WTC11 (cell line): ENCODE results near the gene RNF150. TPM values are rescaled to one million over a fixed set of nuclear protein-coding genes. Genes with fewer than 3 reads are reported as not detected.

Experiments
- ATAC-seq: fragments of 200-7000 bp; cut with Tn5 transposase; 2 replicates; pipeline ENCODE4 v1.10.0; 2021; ENCODE audit warnings: mild to moderate bottlenecking, moderate library complexity
- CTCF ChIA-PET: fragments of 300-600 bp; sonication (Branson Sonifier 250); formaldehyde crosslinking; loops from one replicate; lab custom pipeline; 2021; ENCODE audit warnings: antibody characterized with exemption; lab: Charles Lee
- POLR2A ChIA-PET: fragments of 350-600 bp; sonication (Branson Sonifier 250); formaldehyde crosslinking; loops from one replicate; lab custom pipeline; 2021; ENCODE audit warnings: antibody characterized with exemption; lab: Charles Lee
- DNase-seq: peaks from one replicate; pipeline ENCODE4 v3.0.0; 2021; ENCODE audit warnings: low spot score
- H3K27ac Mint-ChIP-seq: 2 replicates; pipeline ENCODE4 v1.8.0; 2021; ENCODE audit warnings: mixed read lengths
- H3K27me3 Mint-ChIP-seq: 2 replicates; pipeline ENCODE4 v1.8.0; 2021; ENCODE audit warnings: low read depth, mild to moderate bottlenecking, moderate library complexity, mixed read lengths
- H3K36me3 Mint-ChIP-seq: 2 replicates; pipeline ENCODE4 v1.8.0; 2021; ENCODE audit warnings: mixed read lengths
- H3K4me1 Mint-ChIP-seq: 2 replicates; pipeline ENCODE4 v1.8.0; 2022; ENCODE audit warnings: mixed read lengths
- H3K4me3 Mint-ChIP-seq: 2 replicates; pipeline ENCODE4 v1.8.0; 2021; ENCODE audit warnings: mild to moderate bottlenecking, moderate library complexity, mixed read lengths
- H3K9me3 Mint-ChIP-seq: 2 replicates; pipeline ENCODE4 v1.8.0; 2021; ENCODE audit warnings: mixed read lengths
- EMX1 ChIP-seq: fragments of 250-450 bp; sonication (Bioruptor Pico); IDR thresholded peaks from 2 replicates; pipeline ENCODE4 v1.8.0; 2021; ENCODE audit warnings: mild to moderate bottlenecking
- ESRRA ChIP-seq: sonication (generic); formaldehyde crosslinking; IDR thresholded peaks from 2 replicates; pipeline ENCODE4 v1.8.1; 2022; ENCODE audit warnings: mild to moderate bottlenecking, missing genetic modification reagents, borderline replicate concordance
- FOXP1 ChIP-seq: sonication (generic); formaldehyde crosslinking; IDR thresholded peaks from 2 replicates; pipeline ENCODE4 v1.8.0; 2022; ENCODE audit warnings: missing genetic modification reagents, mild to moderate bottlenecking, moderate library complexity, borderline replicate concordance
- NFATC4 ChIP-seq: fragments of 250-450 bp; sonication (Bioruptor Pico); IDR thresholded peaks from 2 replicates; pipeline ENCODE4 v1.9.0; 2021; ENCODE audit warnings: mild to moderate bottlenecking
- RELA ChIP-seq: sonication (generic); formaldehyde crosslinking; IDR thresholded peaks from 2 replicates; pipeline ENCODE4 v1.8.1; 2022; ENCODE audit warnings: missing genetic modification reagents, mild to moderate bottlenecking, borderline replicate concordance
- SMAD3 ChIP-seq: sonication (generic); formaldehyde crosslinking; IDR thresholded peaks from 2 replicates; pipeline ENCODE4 v1.8.0; 2022; ENCODE audit warnings: missing genetic modification reagents, mild to moderate bottlenecking, borderline replicate concordance
- TCF7 ChIP-seq: sonication (generic); formaldehyde crosslinking; IDR thresholded peaks from 2 replicates; pipeline ENCODE4 v1.8.0; 2022; ENCODE audit warnings: mild to moderate bottlenecking, low read depth, missing genetic modification reagents, moderate library complexity
- TEAD1 ChIP-seq: sonication (generic); formaldehyde crosslinking; IDR thresholded peaks from 2 replicates; pipeline ENCODE4 v1.8.0; 2022; ENCODE audit warnings: mild to moderate bottlenecking, missing genetic modification reagents
- ZNF138 ChIP-seq: sonication (generic); formaldehyde crosslinking; conservative IDR thresholded peaks from 2 replicates; pipeline ENCODE4 v1.8.1; 2022; ENCODE audit warnings: mild to moderate bottlenecking, moderate library complexity, missing genetic modification reagents
- ZNF263 ChIP-seq: sonication (generic); formaldehyde crosslinking; IDR thresholded peaks from 2 replicates; pipeline ENCODE4 v1.8.1; 2022; ENCODE audit warnings: low read depth, mild to moderate bottlenecking, moderate library complexity, missing genetic modification reagents
- ZNF671 ChIP-seq: fragments of 250-450 bp; sonication (Bioruptor Pico); IDR thresholded peaks from 2 replicates; pipeline ENCODE4 v1.8.0; 2021; ENCODE audit warnings: mild to moderate bottlenecking
- total RNA-seq: library from RNA; stranded (reverse); gene quantifications from 3 replicates; pipeline ENCODE4 v1.2.3, GENCODE V29; 2021
- TF ChIP-seq, protein P1 (sequence below): sonication (generic); formaldehyde crosslinking; IDR thresholded peaks from 2 replicates; pipeline ENCODE4 v1.8.1; 2023; ENCODE audit warnings: mild to moderate bottlenecking, missing genetic modification reagents, moderate library complexity
- TF ChIP-seq, protein P2 (sequence below): sonication (generic); formaldehyde crosslinking; IDR thresholded peaks from 2 replicates; pipeline ENCODE4 v1.8.0; 2022; ENCODE audit warnings: mild to moderate bottlenecking, missing genetic modification reagents
- TF ChIP-seq, protein P3 (sequence below): sonication (generic); formaldehyde crosslinking; IDR thresholded peaks from 2 replicates; pipeline ENCODE4 v1.8.1; 2022; ENCODE audit warnings: mild to moderate bottlenecking, missing genetic modification reagents, moderate library complexity, borderline replicate concordance
- TF ChIP-seq, protein P4 (sequence below): sonication (generic); formaldehyde crosslinking; IDR thresholded peaks from 2 replicates; pipeline ENCODE4 v1.8.1; 2023; ENCODE audit warnings: mild to moderate bottlenecking, missing genetic modification reagents
- TF ChIP-seq, protein P5 (sequence below): fragments of 250-450 bp; sonication (Bioruptor Pico); IDR thresholded peaks from 2 replicates; pipeline ENCODE4 v2.1.2; 2022; ENCODE audit warnings: mild to moderate bottlenecking, moderate library complexity
- TF ChIP-seq, protein P6 (sequence below): fragments of 200-600 bp; IDR thresholded peaks from 2 replicates; pipeline ENCODE4 v1.8.0; 2022; ENCODE audit warnings: antibody characterized with exemption
- TF ChIP-seq, protein P7 (sequence below): sonication (generic); formaldehyde crosslinking; IDR thresholded peaks from 2 replicates; pipeline ENCODE4 v1.8.0; 2022; ENCODE audit warnings: mild to moderate bottlenecking, missing genetic modification reagents
- TF ChIP-seq, protein P8 (sequence below): sonication (generic); formaldehyde crosslinking; IDR thresholded peaks from 2 replicates; pipeline ENCODE4 v1.8.0; 2022; ENCODE audit warnings: mild to moderate bottlenecking, missing genetic modification reagents

RNF150 gene
- total RNA-seq, 1 experiment from 2014 or later = 5.9 TPM

DNA sequence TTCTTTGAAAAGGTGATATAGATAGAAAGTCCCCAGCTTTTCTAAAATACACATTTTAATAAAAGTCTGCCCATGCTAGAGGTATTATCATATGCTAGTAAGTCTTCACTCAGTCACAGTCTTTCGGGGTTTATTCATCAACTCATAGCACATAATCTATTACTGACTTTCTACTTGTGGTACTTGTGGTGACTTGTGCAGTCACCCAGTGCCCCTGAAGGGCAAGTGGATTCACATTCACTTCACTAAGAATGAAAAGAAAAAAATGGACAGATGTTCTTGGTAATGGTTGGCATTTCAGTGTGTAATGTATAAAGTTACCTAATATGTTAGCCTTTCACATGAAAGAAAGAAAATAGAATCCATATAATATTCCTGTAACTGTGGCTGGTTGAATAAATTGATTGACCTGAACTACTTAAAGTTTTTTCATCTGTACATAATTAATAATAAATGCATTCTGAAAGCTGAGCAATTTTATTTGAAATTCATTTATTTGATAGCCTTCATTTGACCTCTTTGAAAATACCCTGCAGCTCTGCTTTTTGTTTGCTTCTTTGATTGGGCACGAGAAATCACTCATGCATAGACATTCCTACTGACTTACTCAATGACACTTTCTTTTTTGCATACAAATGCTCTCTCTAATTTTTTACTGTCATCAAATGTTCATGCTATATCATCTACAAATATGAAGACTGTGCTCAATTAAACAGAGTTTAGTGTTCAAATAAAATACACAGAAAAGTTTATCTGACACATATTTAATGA lies 47.9 kb upstream of the RNF150 start:
- no peak for ATAC-seq
- peaks cover 9% of the 10 kb centered on the region for H3K27me3 Mint-ChIP-seq
- no peak for TF ChIP-seq RELA (CRISPR knock-in tag)

DNA sequence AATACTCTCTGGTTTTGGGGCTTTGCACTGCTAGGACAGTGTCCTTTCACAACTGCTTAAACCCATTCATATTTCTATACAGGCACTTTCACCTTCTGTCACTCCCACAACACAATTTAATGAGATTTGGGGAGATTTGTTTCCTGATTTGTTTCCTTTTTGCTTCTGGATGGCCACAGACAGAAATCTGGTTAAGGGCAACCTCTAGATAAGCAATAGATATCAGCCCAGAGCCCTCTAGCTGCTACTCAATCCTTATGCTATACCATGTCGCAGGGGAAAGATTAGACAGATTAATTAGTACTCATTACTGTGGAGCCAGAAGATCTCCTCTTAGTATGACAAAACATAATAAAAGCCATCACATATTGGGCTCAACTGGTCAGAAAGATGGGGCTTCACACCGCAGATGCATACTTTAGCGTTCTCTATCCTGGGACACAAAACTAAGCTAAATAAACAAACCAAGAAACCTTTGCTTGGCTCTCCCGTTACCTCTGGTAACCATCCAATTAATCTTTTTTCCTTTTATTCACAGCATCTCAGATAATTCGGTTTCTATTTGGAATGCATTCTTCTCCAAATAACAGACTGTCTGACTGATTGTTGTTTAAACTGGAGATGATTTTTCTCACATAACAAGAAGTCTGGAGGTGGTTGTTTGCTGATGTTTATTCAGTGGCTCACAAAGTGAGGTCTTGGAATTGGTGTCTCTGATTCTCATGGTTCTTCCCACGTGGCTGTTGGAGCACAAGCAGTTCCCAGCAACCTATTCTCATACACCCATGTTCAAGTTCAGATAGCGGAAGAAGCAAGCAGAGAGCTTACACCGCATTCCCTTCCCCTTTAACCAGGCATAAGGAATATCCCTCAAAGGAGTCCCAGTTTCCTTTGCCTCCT lies 46.5 kb upstream of the RNF150 start:
- no peaks in the 10 kb centered on the region for H3K9me3 Mint-ChIP-seq
- H3K4me1 Mint-ChIP-seq = no peaks in the 10 kb centered on the region
- TF ChIP-seq, protein P1, sequence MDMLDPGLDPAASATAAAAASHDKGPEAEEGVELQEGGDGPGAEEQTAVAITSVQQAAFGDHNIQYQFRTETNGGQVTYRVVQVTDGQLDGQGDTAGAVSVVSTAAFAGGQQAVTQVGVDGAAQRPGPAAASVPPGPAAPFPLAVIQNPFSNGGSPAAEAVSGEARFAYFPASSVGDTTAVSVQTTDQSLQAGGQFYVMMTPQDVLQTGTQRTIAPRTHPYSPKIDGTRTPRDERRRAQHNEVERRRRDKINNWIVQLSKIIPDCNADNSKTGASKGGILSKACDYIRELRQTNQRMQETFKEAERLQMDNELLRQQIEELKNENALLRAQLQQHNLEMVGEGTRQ = no peak
- TF ChIP-seq TEAD1 (no peak), ZNF671 (CRISPR knock-in tag) (no peak), ESRRA (CRISPR knock-in tag) (no peak), EMX1 (CRISPR knock-in tag) (no peak), ZNF263 (CRISPR knock-in tag) (no peak), TCF7 (no peak), SMAD3 (no peak), FOXP1 (CRISPR knock-in tag) (no peak), NFATC4 (no peak), ZNF138 (CRISPR knock-in tag) (no peak)
- TF ChIP-seq, protein P2, sequence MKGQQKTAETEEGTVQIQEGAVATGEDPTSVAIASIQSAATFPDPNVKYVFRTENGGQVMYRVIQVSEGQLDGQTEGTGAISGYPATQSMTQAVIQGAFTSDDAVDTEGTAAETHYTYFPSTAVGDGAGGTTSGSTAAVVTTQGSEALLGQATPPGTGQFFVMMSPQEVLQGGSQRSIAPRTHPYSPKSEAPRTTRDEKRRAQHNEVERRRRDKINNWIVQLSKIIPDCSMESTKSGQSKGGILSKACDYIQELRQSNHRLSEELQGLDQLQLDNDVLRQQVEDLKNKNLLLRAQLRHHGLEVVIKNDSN (CRISPR knock-in tag) = no peak
- TF ChIP-seq, protein P3, sequence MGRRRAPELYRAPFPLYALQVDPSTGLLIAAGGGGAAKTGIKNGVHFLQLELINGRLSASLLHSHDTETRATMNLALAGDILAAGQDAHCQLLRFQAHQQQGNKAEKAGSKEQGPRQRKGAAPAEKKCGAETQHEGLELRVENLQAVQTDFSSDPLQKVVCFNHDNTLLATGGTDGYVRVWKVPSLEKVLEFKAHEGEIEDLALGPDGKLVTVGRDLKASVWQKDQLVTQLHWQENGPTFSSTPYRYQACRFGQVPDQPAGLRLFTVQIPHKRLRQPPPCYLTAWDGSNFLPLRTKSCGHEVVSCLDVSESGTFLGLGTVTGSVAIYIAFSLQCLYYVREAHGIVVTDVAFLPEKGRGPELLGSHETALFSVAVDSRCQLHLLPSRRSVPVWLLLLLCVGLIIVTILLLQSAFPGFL = no peak
- TF ChIP-seq, protein P4, sequence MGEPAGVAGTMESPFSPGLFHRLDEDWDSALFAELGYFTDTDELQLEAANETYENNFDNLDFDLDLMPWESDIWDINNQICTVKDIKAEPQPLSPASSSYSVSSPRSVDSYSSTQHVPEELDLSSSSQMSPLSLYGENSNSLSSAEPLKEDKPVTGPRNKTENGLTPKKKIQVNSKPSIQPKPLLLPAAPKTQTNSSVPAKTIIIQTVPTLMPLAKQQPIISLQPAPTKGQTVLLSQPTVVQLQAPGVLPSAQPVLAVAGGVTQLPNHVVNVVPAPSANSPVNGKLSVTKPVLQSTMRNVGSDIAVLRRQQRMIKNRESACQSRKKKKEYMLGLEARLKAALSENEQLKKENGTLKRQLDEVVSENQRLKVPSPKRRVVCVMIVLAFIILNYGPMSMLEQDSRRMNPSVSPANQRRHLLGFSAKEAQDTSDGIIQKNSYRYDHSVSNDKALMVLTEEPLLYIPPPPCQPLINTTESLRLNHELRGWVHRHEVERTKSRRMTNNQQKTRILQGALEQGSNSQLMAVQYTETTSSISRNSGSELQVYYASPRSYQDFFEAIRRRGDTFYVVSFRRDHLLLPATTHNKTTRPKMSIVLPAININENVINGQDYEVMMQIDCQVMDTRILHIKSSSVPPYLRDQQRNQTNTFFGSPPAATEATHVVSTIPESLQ (CRISPR knock-in tag) = no peak
- TF ChIP-seq, protein P5, sequence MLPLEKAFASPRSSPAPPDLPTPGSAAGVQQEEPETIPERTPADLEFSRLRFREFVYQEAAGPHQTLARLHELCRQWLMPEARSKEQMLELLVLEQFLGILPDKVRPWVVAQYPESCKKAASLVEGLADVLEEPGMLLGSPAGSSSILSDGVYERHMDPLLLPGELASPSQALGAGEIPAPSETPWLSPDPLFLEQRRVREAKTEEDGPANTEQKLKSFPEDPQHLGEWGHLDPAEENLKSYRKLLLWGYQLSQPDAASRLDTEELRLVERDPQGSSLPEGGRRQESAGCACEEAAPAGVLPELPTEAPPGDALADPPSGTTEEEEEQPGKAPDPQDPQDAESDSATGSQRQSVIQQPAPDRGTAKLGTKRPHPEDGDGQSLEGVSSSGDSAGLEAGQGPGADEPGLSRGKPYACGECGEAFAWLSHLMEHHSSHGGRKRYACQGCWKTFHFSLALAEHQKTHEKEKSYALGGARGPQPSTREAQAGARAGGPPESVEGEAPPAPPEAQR (CRISPR knock-in tag) = no peak
- TF ChIP-seq, protein P6, sequence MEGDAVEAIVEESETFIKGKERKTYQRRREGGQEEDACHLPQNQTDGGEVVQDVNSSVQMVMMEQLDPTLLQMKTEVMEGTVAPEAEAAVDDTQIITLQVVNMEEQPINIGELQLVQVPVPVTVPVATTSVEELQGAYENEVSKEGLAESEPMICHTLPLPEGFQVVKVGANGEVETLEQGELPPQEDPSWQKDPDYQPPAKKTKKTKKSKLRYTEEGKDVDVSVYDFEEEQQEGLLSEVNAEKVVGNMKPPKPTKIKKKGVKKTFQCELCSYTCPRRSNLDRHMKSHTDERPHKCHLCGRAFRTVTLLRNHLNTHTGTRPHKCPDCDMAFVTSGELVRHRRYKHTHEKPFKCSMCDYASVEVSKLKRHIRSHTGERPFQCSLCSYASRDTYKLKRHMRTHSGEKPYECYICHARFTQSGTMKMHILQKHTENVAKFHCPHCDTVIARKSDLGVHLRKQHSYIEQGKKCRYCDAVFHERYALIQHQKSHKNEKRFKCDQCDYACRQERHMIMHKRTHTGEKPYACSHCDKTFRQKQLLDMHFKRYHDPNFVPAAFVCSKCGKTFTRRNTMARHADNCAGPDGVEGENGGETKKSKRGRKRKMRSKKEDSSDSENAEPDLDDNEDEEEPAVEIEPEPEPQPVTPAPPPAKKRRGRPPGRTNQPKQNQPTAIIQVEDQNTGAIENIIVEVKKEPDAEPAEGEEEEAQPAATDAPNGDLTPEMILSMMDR = no peak
- TF ChIP-seq, protein P7, sequence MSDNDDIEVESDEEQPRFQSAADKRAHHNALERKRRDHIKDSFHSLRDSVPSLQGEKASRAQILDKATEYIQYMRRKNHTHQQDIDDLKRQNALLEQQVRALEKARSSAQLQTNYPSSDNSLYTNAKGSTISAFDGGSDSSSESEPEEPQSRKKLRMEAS = no peak
- TF ChIP-seq, protein P8, sequence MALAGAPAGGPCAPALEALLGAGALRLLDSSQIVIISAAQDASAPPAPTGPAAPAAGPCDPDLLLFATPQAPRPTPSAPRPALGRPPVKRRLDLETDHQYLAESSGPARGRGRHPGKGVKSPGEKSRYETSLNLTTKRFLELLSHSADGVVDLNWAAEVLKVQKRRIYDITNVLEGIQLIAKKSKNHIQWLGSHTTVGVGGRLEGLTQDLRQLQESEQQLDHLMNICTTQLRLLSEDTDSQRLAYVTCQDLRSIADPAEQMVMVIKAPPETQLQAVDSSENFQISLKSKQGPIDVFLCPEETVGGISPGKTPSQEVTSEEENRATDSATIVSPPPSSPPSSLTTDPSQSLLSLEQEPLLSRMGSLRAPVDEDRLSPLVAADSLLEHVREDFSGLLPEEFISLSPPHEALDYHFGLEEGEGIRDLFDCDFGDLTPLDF (CRISPR knock-in tag) = no peak
- no peak overlapping the region for H3K27ac Mint-ChIP-seq
- H3K27me3 Mint-ChIP-seq = no peaks in the 10 kb centered on the region
- no peak for DNase-seq
- CTCF ChIA-PET = no interaction called here
- ATAC-seq = no peak
- H3K4me3 Mint-ChIP-seq = no peak overlapping the region
- H3K36me3 Mint-ChIP-seq = no peaks in the 10 kb centered on the region
- POLR2A ChIA-PET = no interaction called here

More for the DNA sequence above, 47.9 kb upstream of the RNF150 start:
- Mint-ChIP-seq H3K4me3 (no peak overlapping the region), H3K36me3 (no peaks in the 10 kb centered on the region), H3K9me3 (no peaks in the 10 kb centered on the region), H3K27ac (no peak overlapping the region), H3K4me1 (no peaks in the 10 kb centered on the region)
- DNase-seq = no peak
- ChIA-PET CTCF (no interaction called here), POLR2A (no interaction called here)
